HG03064 (cell line): ENCODE measurements around the gene TMEM14A.

Experiments used
- ATAC-seq: cut with Tn5 transposase; IDR thresholded peaks from one replicate; pipeline ENCODE4 v1.9.1; 2021; ENCODE audit warnings: low read depth; ENCODE audit not compliant: unreplicated experiment

Gene TMEM14A

GRCh38 chr6:52670502-52671409, at the start of gene TMEM14A:
TSS of gene TMEM14A (plus strand) at chr6:52671113. CDS start at chr6:52677103, 5,990 bp downstream.
- ATAC-seq = peak; percentile 95

- ATAC-seq = no peak
Observed at GRCh38 chr6:52621631-52622030, 49.3 kb upstream of the TMEM14A start.

GRCh38 chr6:52622810-52623209, 48.1 kb upstream of the TMEM14A start:
- no peak for ATAC-seq

DNA sequence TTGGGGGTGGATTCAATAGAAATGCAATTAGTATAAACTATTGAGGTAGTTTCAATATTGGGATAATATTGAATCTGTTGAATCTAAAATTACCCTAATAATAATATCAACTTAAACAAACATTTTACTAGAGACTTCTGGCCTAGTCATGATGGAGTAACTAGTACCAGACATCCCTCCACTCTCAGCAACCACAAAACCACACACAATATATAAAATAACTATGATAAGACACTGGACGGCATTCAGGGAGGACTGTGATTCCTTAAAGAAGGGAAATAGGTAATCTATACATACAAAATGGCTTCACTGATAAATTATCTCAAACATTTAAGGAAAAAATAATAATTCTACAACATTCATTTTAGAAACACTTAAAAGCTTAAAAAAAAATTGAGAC, 38.9 kb upstream of the TMEM14A start:
- no peak for ATAC-seq

DNA sequence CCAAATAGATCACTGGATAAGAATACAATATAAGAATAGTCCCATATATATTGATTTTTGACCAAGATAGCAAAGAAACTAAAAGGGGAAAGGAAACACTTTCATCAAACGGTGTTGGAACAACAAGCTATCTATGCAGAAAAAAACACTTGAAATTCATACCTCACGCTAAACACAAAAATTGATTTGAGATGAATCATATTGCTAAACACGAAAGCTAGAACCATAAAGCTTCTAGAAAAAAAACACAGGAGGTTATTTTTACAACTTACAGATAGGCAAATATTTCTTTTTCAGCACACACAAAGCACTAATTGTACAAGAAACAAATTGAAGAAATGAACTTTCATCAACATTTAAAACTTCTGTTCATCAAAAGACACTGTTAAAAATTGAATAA, 36.7 kb upstream of the TMEM14A start:
- ATAC-seq = no peak

GRCh38 chr6:52635049-52635577, 35.8 kb upstream of the TMEM14A start:
- no peak for ATAC-seq

- no peak for ATAC-seq
Observed at GRCh38 chr6:52636830-52637229, 34.1 kb upstream of the TMEM14A start.

- no peak for ATAC-seq
Observed at GRCh38 chr6:52639493-52639892, 31.4 kb upstream of the TMEM14A start.

GRCh38 chr6:52640170-52640569, 30.7 kb upstream of the TMEM14A start:
- ATAC-seq = no peak

- no peak for ATAC-seq
Observed at GRCh38 chr6:52640916-52641315, 30.0 kb upstream of the TMEM14A start.

DNA sequence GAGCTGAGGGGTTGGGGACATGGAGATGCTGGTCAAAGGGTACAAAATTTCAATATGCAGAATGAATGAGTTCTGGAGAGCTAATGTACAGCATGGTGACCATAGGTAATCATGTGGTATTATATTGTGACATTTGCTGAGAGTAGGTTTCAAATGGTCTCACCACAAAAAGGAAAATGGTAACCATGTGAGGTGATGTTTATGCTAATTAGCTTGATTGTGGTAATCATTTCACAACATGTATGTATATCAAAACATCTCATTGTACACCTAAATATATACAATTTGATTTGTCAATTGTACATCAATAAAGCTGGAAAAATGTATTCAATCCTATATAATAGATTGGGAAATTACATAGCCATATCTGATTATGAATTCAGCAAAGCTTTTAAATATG, 29.5 kb upstream of the TMEM14A start:
- no peak for ATAC-seq

GRCh38 chr6:52641826-52642225, 29.1 kb upstream of the TMEM14A start:
- ATAC-seq = no peak

- no peak for ATAC-seq
Observed at GRCh38 chr6:52642368-52642767, 28.5 kb upstream of the TMEM14A start.

DNA sequence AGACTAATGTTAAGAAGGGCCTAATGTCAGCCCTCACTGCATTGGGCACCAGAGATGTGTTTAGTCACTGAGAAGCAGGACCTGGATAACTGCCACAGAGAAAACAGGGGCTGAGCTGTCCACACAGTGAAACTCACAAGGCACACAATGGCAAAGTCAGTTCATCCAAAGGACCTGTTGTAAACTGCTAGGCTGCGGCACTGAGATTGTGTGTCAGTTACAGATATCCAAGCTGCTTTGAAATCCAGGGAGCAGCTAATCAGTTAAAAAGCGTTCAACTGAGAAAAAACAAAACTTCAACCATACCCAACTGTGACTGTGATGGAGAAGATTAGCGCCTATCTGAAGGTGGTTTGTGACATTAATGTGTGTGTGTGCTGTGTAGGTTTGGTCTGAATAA, 27.8 kb upstream of the TMEM14A start:
- no peak for ATAC-seq

GRCh38 chr6:52644253-52644652, 26.7 kb upstream of the TMEM14A start:
- ATAC-seq = no peak

- no peak for ATAC-seq
Observed at GRCh38 chr6:52645976-52646375, 24.9 kb upstream of the TMEM14A start.

DNA sequence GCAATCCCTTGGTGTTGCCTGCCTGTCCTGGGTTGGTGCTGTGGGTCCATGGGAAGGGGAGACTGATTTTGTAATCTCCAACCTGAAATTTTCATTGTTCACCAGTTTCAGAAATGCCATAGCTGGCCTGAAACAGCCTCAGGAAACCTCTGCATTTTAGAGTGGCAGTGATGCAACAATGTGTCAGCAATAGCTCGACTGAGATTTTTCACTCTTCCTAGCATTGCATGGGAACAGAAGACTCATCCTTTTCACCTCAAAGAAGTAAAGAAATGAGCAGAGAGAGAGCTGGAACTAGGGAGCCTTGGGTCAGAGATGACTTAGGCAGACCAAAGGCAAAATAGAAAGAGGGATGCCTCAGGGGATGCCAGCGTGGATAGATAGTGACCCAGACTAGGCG, 23.7 kb upstream of the TMEM14A start:
- no peak for ATAC-seq

- no peak for ATAC-seq
Observed at GRCh38 chr6:52649536-52650160, 21.3 kb upstream of the TMEM14A start.

- no peak for ATAC-seq
Observed at GRCh38 chr6:52650941-52651340, 20.0 kb upstream of the TMEM14A start.

GRCh38 chr6:52653151-52653550, 17.8 kb upstream of the TMEM14A start:
- ATAC-seq = no peak

- no peak for ATAC-seq
Observed at GRCh38 chr6:52654007-52654406, 16.9 kb upstream of the TMEM14A start.

- ATAC-seq = no peak
Observed at GRCh38 chr6:52654592-52654991, 16.3 kb upstream of the TMEM14A start.
